GM23248 (cell line): ENCODE data around the gene PI4KA.

ENCODE experiments used
- EZH2 ChIP-seq: fragments of 200-600 bp; sonication (generic); IDR thresholded peaks from 2 replicates; pipeline ENCODE4 v1.6.1; 2018; ENCODE audit warnings: antibody characterized with exemption, mild to moderate bottlenecking; ENCODE audit not compliant: insufficient read depth, poor library complexity, severe bottlenecking
- EZH2phosphoT487 ChIP-seq: fragments of 200-600 bp; sonication (generic); IDR thresholded peaks from 2 replicates; pipeline ENCODE4 v1.6.1; 2018; ENCODE audit warnings: antibody characterized with exemption, moderate library complexity, mild to moderate bottlenecking, low read depth; ENCODE audit not compliant: insufficient read depth

DNA sequence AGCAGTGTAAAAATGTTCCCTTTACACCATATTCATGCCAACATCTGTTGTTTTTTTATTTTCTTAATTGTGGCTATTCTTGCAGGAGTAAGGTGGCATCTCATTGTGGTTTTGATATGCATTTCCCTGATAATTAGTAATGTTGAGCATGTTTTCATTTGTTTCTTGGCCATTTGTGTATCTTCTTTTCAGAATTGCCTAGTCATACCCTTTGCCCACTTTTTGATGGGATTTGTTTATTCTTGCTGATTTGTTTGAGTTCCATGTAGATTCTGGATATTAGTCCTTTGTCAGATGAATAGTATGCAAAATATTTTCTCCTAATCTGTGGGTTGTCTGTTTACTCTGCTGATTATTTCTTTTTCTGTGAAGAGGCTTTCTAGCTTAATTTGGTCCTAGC lies 183.6 kb downstream of the PI4KA start:
- no peak for TF ChIP-seq EZH2
- TF ChIP-seq EZH2phosphoT487, result no peak
